SK-N-MC (cell line): ENCODE measurements around the gene RAB36.

Experiments
- EZH2 ChIP-seq: fragments of 200-600 bp; sonication (generic); IDR thresholded peaks from one replicate; pipeline ENCODE4 v1.6.1; 2017; ENCODE audit warnings: antibody characterized with exemption
- FOXP2 ChIP-seq: optimal IDR thresholded peaks from 2 replicates; pipeline ENCODE3; 2011; ENCODE audit warnings: mild to moderate bottlenecking, moderate library complexity; ENCODE audit not compliant: insufficient read depth; ENCODE audit errors: extremely low read length, control extremely low read depth
- POLR2AphosphoS5 ChIP-seq: IDR thresholded peaks from 2 replicates; pipeline ENCODE4 v1.6.1; 2012; ENCODE audit warnings: mild to moderate bottlenecking, low read depth, low read length, borderline replicate concordance

DNA sequence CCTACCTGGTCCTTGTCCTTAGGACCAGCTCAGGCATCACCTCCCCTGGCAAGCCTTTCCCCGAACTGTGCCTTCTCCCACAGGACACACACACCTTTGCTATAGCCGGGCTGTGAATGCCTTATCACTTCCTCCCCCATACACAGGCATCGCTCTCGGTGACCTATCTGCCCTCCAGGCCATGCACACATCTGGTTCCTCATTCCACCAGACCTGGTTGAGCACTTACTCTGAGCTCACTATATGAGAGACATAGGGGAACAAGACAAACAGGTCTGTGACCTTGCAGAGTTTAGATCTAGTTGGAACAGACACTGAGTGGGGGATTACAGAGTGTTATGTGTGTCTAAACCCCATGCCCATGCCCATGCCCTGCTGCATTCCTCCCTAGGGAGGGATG lies 31.9 kb downstream of the RAB36 start:
- no peak for TF ChIP-seq EZH2
- TF ChIP-seq POLR2AphosphoS5 = no peak
- TF ChIP-seq FOXP2 = no peak
